SIG-M5 (cell line): ENCODE data around the gene DGKQ.
"Not testable (repeated sequence)": the region's sequence is repeated elsewhere in the genome, so short reads cannot be mapped to it uniquely, and the experiment has no call there.

ENCODE experiments used
- DNase-seq: peaks from one replicate; lab custom pipeline; 2025; lab: John Stamatoyannopoulos, UW

Gene DGKQ

DNA sequence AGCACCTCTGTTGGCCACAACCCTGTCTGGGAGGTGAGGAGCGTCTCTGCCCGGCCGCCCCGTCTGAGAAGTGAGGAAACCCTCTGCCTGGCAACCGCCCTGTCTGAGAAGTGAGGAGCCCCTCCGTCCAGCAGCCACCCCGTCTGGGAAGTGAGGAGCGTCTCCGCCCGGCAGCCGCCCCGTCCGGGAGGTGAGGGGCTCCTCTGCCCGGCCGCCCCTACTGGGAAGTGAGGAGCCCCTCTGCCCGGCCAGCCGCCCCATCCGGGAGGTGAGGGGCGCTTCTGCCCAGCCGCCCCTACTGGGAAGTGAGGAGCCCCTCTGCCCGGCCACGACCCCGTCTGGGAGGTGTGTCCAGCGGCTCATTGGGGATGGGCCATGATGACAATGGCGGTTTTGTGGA is 2.6 kb upstream of the DGKQ start:
- DNase-seq: not testable (repeated sequence)

- no peak for DNase-seq
Observed at GRCh38 chr4:974668-975067, 1.3 kb upstream of the DGKQ start.

GRCh38 chr4:972651-973424 is 531 bp downstream of the DGKQ start:
- DNase-seq: no peak

- no peak for DNase-seq
Observed at GRCh38 chr4:971666-972500, 1.5 kb downstream of the DGKQ start.

GRCh38 chr4:970854-971520 is 2.4 kb downstream of the DGKQ start:
- DNase-seq: no peak

DNA sequence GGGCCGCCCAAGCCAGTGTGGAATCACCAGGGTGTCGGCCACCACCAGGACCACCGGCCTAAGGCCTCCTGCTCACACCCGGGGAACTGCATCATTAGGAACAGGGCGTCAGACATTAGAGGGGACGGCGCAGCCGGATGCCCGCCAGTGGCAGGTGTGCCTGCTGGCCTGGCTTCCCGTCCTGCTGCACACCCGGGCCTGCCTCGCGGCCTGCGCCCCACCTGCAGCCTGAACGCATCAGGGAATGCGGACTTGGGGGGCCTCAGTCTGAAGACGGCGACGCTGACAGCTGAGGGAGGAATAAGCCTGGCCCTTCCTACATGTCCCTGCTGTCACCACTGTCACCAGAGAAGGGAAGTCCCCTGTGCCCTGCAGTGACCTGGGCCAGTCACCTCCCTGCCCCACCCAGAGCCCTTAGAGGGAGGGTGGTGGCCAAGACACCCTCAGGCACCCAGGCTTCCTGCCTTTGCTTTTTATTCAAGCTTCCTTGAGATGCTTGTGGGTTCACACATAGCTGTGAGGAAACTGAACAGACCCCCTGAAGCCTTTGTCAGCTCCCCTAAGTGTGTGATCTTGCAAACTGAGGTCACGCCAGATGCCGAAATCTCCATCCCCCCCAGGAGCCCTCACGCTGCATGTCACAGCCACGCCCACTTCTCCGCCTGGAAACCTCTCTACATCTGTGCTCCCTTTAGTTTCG is 3.2 kb downstream of the DGKQ start:
- no peak for DNase-seq

DNA sequence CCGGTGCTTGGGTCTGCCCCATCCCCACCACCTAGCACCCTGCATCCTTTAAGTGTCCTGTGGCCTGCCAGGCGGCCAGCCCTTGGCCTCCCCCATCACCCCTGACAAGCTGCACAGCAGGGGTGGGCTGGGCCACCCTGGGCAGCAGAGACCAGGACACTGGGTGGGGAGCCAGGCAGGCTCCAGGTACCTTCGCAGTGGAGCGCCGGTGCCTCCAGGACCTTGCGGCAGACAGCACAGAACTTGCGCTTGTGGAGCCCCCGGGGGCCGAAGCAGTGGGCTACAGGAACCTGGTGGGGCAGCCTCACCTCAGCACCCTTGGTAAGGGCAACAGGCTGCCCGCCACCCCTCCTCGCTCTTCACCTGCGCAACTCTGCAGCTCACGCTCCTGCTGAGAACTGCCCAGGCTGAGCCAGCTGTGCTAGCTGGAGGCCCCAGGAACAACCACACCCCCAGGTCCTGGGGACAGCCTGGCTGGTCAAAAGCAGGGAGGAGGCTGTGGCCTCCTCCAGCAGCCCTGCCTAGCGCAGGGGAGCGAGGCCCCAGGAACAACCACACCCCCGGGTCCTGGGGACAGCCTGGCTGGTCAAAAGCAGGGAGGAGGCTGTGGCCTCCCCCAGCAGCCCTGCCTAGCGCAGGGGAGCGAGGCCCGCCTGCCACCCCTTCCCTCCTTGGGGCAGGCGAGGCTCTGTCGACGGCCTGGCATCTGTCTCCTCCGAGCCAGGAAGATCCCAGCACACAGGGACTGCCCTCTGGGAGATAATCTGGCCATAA is 4.6 kb downstream of the DGKQ start:
- DNase-seq: no peak

DNA sequence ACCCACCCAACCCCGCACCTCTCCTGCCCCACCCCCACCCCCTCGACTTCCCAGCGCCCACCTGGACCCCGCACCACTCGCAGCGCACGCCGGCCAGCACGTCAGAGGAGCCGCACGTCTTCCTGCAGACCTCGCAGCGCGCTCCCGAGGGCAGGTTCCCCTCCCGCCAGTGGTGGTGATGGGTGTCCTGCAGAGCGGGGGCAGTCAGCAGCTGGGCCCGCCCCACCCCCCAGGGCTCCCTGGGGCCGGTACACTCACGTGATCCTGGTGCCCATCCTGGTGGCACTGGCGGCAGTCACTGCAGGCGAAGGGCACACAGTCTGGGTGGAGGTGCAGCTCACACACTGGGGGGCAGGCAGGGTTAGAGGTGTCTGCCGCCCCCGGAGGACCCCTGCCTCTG is 5.1 kb downstream of the DGKQ start:
- no peak for DNase-seq

GRCh38 chr4:967113-968104 is 6.0 kb downstream of the DGKQ start:
- no peak for DNase-seq

DNA sequence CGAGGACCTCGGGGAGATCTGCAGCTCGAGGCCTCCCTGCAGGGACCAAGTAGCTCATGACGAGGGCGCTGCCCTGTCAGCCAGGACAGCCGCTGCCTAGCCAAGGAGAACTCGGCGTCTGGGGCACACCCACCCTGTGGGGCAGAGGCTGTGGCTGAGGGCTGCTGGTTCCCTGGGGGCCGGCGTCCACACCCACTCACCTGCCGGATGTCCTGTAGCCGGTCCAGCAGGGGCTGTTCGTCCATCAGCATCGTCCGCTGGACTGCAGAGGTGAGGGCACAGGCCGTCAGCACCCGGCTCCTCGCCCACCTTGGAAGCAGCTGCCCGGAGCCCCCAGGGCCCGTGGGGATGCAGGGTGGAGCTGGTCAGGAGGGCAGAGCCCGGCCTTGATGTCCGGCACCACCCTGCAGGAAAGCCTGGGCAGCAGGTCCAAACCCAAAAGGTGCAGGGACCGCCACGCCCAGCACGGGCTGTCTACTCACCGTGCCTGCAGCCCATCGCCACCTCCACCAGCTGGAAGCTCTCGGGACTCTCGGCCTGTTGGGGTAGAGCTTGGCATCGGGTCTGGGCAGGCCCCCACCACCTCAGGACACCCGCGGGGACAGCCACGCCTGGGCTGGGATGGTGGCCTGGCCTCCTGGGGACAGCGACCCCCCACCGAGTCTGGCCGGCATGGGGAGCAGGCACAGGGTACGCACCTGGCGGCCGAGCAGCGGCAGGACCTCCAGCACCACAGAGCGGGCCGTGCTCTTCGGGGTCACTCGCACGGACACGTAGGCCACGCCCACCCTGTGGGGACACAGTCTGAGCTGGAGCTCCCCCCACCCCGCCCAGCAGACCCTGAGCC is 6.9 kb downstream of the DGKQ start:
- DNase-seq: no peak

- DNase-seq: no peak
Observed at GRCh38 chr4:965766-966134, 7.6 kb downstream of the DGKQ start.

- DNase-seq: no peak
Observed at GRCh38 chr4:965048-965765, 8.2 kb downstream of the DGKQ start.

GRCh38 chr4:964346-965025 is 8.9 kb downstream of the DGKQ start:
- DNase-seq: no peak

- no peak for DNase-seq
Observed at GRCh38 chr4:963276-964225, 9.8 kb downstream of the DGKQ start.

- DNase-seq: no peak
Observed at GRCh38 chr4:962231-963208, 10.8 kb downstream of the DGKQ start.
